ENCODE results near the gene IQUB. TPM values are rescaled to one million over a fixed set of nuclear protein-coding genes. Genes with fewer than 3 reads are reported as not detected.
"Not testable (repeated sequence)": the region's sequence is repeated elsewhere in the genome, so short reads cannot be mapped to it uniquely, and the experiment has no call there.

Gene IQUB
- total RNA-seq, 8 experiments from 2014 or later = 0.38 to 18.2 (median 1.1) TPM

GRCh38 chr7:123415625-123416024, 118.8 kb downstream of the IQUB start:
- no peak overlapping the region for H3K27ac ChIP-seq
- no peak overlapping the region for H3K4me3 ChIP-seq
- H3K4me1 ChIP-seq (replicated peaks in 1 of 2) = no peaks in the 10 kb centered on the region
- 0 to 90% (median 60%) methylated on average over 1 of the region's 1 CpG; no CpG with 5 or more reads in 1 of the 10 experiments for WGBS, 10 experiments
- no peak for ATAC-seq (replicated peaks in 6 of 8)
- in situ Hi-C loops (cut with MboI; ENCODE audit: low pct_unique_long_range_greater_than_20kb in 2 of 9, low sequenced_read_pairs in 9 of 9, unreplicated experiment in 9 of 9) = no loop called here

GRCh38 chr7:123410273-123410904, 124.0 kb downstream of the IQUB start:
- 0 to 100% (median 67%) methylated on average over 1 of the region's 1 CpG; no CpG with 5 or more reads in 3 of the 10 experiments for WGBS, 10 experiments
- in situ Hi-C loops (cut with MboI; ENCODE audit: low pct_unique_long_range_greater_than_20kb in 2 of 9, low sequenced_read_pairs in 9 of 9, unreplicated experiment in 9 of 9) = no loop called here
- ATAC-seq (replicated peaks in 6 of 8) = peak in 6 of 8 experiments; percentile 64 to 100 (median 84)
- no peak overlapping the region for H3K4me3 ChIP-seq
- no peak overlapping the region for H3K27ac ChIP-seq
- no peaks in the 10 kb centered on the region for H3K4me1 ChIP-seq (replicated peaks in 1 of 2)

- 5 to 100% (median 67%) methylated on average over 1 to 4 of the region's 4 CpGs; no CpG with 5 or more reads in 5 of the 10 experiments for WGBS, 10 experiments
- ATAC-seq (replicated peaks in 6 of 8); in situ Hi-C loops (cut with MboI; ENCODE audit: low pct_unique_long_range_greater_than_20kb in 2 of 9, low sequenced_read_pairs in 9 of 9, unreplicated experiment in 9 of 9); H3K4me1 ChIP-seq (replicated peaks in 1 of 2); H3K27ac ChIP-seq; H3K4me3 ChIP-seq: not testable (repeated sequence)
Observed at GRCh38 chr7:123407951-123408350, 126.4 kb downstream of the IQUB start.

Other genes starting within 250 kb of the IQUB start
- gene NDUFA5, start 23.2 kb upstream of the IQUB start, total RNA-seq = 100 to 1,000 TPM in 5 of 8 experiments, 10 to 100 TPM in 3; 58.8 to 167 (median 111) TPM
- gene ASB15, start 67.2 kb upstream of the IQUB start, total RNA-seq = under 1 TPM in 2 of 8 experiments, not detected in 6; 0.10 to 0.33 TPM
- 1 to 10 TPM in 1 of 8 experiments, under 1 TPM in 6, not detected in 1; 0.05 to 1.1 (median 0.20) TPM for gene LMOD2, start 121.3 kb upstream of the IQUB start, total RNA-seq
- gene WASL, start 214.4 kb upstream of the IQUB start, total RNA-seq = 10 to 100 TPM; 18.8 to 35.6 (median 27.1) TPM